ENCODE measurements around the gene TNFRSF19.
A peak's percentile ranks its signal among the peaks of the same experiment; 100 is the strongest.

Gene TNFRSF19

GRCh38 chr13:23716401-23716800 lies 146.2 kb downstream of the TNFRSF19 start:
- DNase-seq (ENCODE audit: low spot score): no peak

GRCh38 chr13:23718996-23719395 lies 148.8 kb downstream of the TNFRSF19 start:
- peak; percentile 34 for DNase-seq (ENCODE audit: low spot score)

- DNase-seq (ENCODE audit: low spot score): no peak
These were observed 152.7 kb downstream of the TNFRSF19 start for GRCh38 chr13:23722726-23723453.

GRCh38 chr13:23723471-23723870 lies 153.3 kb downstream of the TNFRSF19 start:
- DNase-seq (ENCODE audit: low spot score): no peak

- no peak for DNase-seq (ENCODE audit: low spot score)
These were observed 154.2 kb downstream of the TNFRSF19 start for GRCh38 chr13:23724196-23724970.

Data from LoVo (cell line).